ENCODE data around the gene DLST.

GRCh38 chr14:74922752-74923401 is 41.2 kb downstream of the DLST start, which contains the start of gene RPS6KL1:
- TF ChIP-seq EP300 (IDR thresholded peaks at IDR 0.05): no peak
- no peak for TF ChIP-seq POLR2A (IDR thresholded peaks at IDR 0.05)
